K562 (cell line): ENCODE data around the gene CLPSL1. TPM values are rescaled to one million over a fixed set of nuclear protein-coding genes. Genes with fewer than 3 reads are reported as not detected.

Experiments
- ARID1B ChIP-seq: fragments of 450-650 bp; IDR thresholded peaks from 2 replicates; pipeline ENCODE4 v1.6.1; 2016; ENCODE audit warnings: antibody characterized with exemption, mild to moderate bottlenecking, inconsistent platforms
- CBFA2T2 ChIP-seq: fragments of 450-650 bp; conservative IDR thresholded peaks from 2 replicates; pipeline ENCODE4 v1.6.1; 2017; ENCODE audit warnings: mild to moderate bottlenecking
- CBX8 ChIP-seq: fragments of 200-600 bp; sonication (generic); IDR thresholded peaks from 2 replicates; pipeline ENCODE4 v1.6.1; 2012; ENCODE audit warnings: borderline replicate concordance, mixed run types, low read depth, mild to moderate bottlenecking, moderate library complexity, mixed read lengths, low read length, control low read depth, inconsistent platforms; ENCODE audit not compliant: poor library complexity, severe bottlenecking; ENCODE audit errors: extremely low read depth
- CC2D1A ChIP-seq: fragments of 450-650 bp; IDR thresholded peaks from 2 replicates; pipeline ENCODE4 v1.6.1; 2017; ENCODE audit warnings: mild to moderate bottlenecking
- ELF1 ChIP-seq: fragments of 200-800 bp; sonication (Bioruptor generic); IDR thresholded peaks from 2 replicates; pipeline ENCODE4 v1.6.1; 2016; ENCODE audit warnings: missing genetic modification characterization, missing compliant biosample characterization
- GTF2E2 ChIP-seq: fragments of 200-800 bp; sonication (Bioruptor generic); IDR thresholded peaks from 2 replicates; pipeline ENCODE4 v1.6.1; 2016; ENCODE audit warnings: missing genetic modification characterization, missing compliant biosample characterization
- HDAC8 ChIP-seq: fragments of 450-650 bp; IDR thresholded peaks from 2 replicates; pipeline ENCODE4 v1.6.1; 2016; ENCODE audit warnings: mild to moderate bottlenecking, missing genetic modification characterization, moderate library complexity, missing compliant biosample characterization
- HEY1 ChIP-seq: fragments of 250-450 bp; sonication (Bioruptor Pico); IDR thresholded peaks from 2 replicates; pipeline ENCODE4 v1.5.0; 2020; ENCODE audit warnings: mild to moderate bottlenecking, moderate library complexity, borderline replicate concordance
- HNRNPH1 ChIP-seq: fragments of 200-400 bp; formaldehyde crosslinking; optimal IDR thresholded peaks from 2 replicates; pipeline ENCODE3; 2017; ENCODE audit warnings: low read depth, mild to moderate bottlenecking, low read length, moderate library complexity
- HSF4 ChIP-seq: fragments of 250-450 bp; sonication (Bioruptor Pico); IDR thresholded peaks from 2 replicates; pipeline ENCODE4 v2.1.2; 2022; ENCODE audit warnings: mild to moderate bottlenecking, moderate library complexity, borderline replicate concordance
- MYNN ChIP-seq, 2 experiments: sonication (generic); formaldehyde crosslinking in 1 of 2; IDR thresholded peaks; 2 replicates each; pipeline versions ENCODE4 v1.5.0 to v1.6.1; 2016 to 2020; ENCODE audit warnings: antibody characterized with exemption in 1 of 2, missing genetic modification reagents in 1 of 2
- NFATC3 ChIP-seq: fragments of 450-650 bp; IDR thresholded peaks from 2 replicates; pipeline ENCODE4 v1.6.1; 2017; ENCODE audit warnings: mild to moderate bottlenecking
- NFE2 ChIP-seq: IDR thresholded peaks from 2 replicates; pipeline ENCODE4 v1.6.1; 2014; ENCODE audit warnings: antibody characterized with exemption, low read depth
- NKRF ChIP-seq: fragments of 450-650 bp; IDR thresholded peaks from 2 replicates; pipeline ENCODE4 v1.6.1; 2016; ENCODE audit warnings: borderline replicate concordance
- RB1 ChIP-seq: fragments of 450-650 bp; IDR thresholded peaks from 2 replicates; pipeline ENCODE4 v1.6.1; 2017; ENCODE audit warnings: low read depth, mild to moderate bottlenecking
- RBM34 ChIP-seq: fragments of 200-400 bp; formaldehyde crosslinking; IDR thresholded peaks from 2 replicates; pipeline ENCODE4 v1.6.1; 2018; ENCODE audit warnings: low read length, borderline replicate concordance; ENCODE audit not compliant: insufficient read depth
- ZNF318 ChIP-seq, 2 experiments: fragments of 450-650 bp; IDR thresholded peaks; 2 replicates each; pipeline ENCODE4 v1.6.1; 2016; ENCODE audit warnings: mild to moderate bottlenecking in 2 of 2, borderline replicate concordance in 1 of 2, low read depth in 1 of 2, moderate library complexity in 1 of 2
- polyA plus RNA-seq, 8 experiments: library from polyadenylated mRNA; depleted of rRNA in 4 of 8; stranded (reverse) in 5 of 8; unstranded in 3 of 8; fragments of >200 nt; fragmentation: Nextera tagmentation in 2 of 8; fragmentation: Illumina TruSeq in 1 of 8; extraction: Ambion mirVana in 2 of 8; extraction: Trizol in 1 of 8; gene quantifications; 2 replicates each; pipeline versions ENCODE4 v1.2.1 to v1.2.3, GENCODE V29; 2011 to 2014; ENCODE audit warnings: inconsistent platforms in 1 of 8, missing spikeins in 1 of 8
- total RNA-seq, 7 experiments: library from RNA; depleted of rRNA in 6 of 7; stranded (reverse); fragments of >200 nt in 6 of 7; fragmentation: Illumina TruSeq in 2 of 7; extraction: Trizol in 2 of 7; gene quantifications; 2 replicates each; pipeline versions ENCODE4 v1.2.1 to v1.2.3, GENCODE V29; 2011 to 2021; ENCODE audit warnings: low replicate concordance in 1 of 7

CLPSL1 gene
- total and polyA plus RNA-seq, 9 of the 15 experiments (the other 6 are each of a cell fraction or from before 2014, with no cell fraction given), result not detected

GRCh38 chr6:35731736-35732532 is 48.9 kb upstream of the CLPSL1 start (continued):
- TF ChIP-seq CBX8, result no peak
- no peak for TF ChIP-seq HSF4 (CRISPR knock-in tag)
- TF ChIP-seq NFE2, result 0 out of 2 replicates have a peak, but pooled peaks have one; percentile 5
- no peak for TF ChIP-seq HNRNPH1
- TF ChIP-seq GTF2E2 (tag), result peak; percentile 84
- no peak for TF ChIP-seq NFATC3
- TF ChIP-seq ZNF318 (IDR thresholded peaks at IDR 0.05; ENCODE audit: borderline replicate concordance in 1 of 2, low read depth in 1 of 2), result no peak
- no peak for TF ChIP-seq HEY1 (CRISPR knock-in tag)
- peak; percentile 65; the same call in 1 of the 2 replicates for TF ChIP-seq CC2D1A
- peak; percentile 19; the same call in 1 of the 2 replicates for TF ChIP-seq CBFA2T2
- peak; percentile 59; the same call in 1 of the 2 replicates for TF ChIP-seq RB1
- TF ChIP-seq MYNN (IDR thresholded peaks at IDR 0.05), result no peak; the same call in 1 of the 2 replicates
- TF ChIP-seq MYNN (CRISPR knock-in tag; IDR thresholded peaks at IDR 0.05), result no peak
- TF ChIP-seq NKRF, result peak; percentile 87
- 0 out of 2 replicates have a peak, but pooled peaks have one; percentile 49 for TF ChIP-seq HDAC8 (tag)
- TF ChIP-seq RBM34, result no peak
- peak; percentile 80 for TF ChIP-seq ARID1B
- no peak for TF ChIP-seq ELF1 (tag)
